Measurements from ENCODE around the gene FKBP15. TPM values are rescaled to one million over a fixed set of nuclear protein-coding genes. Genes with fewer than 3 reads are reported as not detected.

Gene FKBP15
- total and polyA plus RNA-seq, 2 donors (not counting 3 experiments of a cell fraction or from before 2014, with no cell fraction given), result 16.8 to 26.8 TPM

GRCh38 chr9:113155911-113156588 is 65.0 kb downstream of the FKBP15 start:
- H3K4me3 ChIP-seq (replicated peaks in 1 of 3; ENCODE audit: insufficient read depth in 1 of 3, low read depth in 1 of 3, low read length in 3 of 3), result no peak overlapping the region
- no peak overlapping the region for H3K9ac ChIP-seq (replicated peaks; ENCODE audit: extremely low read depth, insufficient read depth, low read length)
- TF ChIP-seq MYC (IDR thresholded peaks at IDR 0.05; ENCODE audit: low read depth, low read length) (no peak), EZH2 (IDR thresholded peaks at IDR 0.05; ENCODE audit: borderline replicate concordance, low read depth, low read length, severe bottlenecking) (no peak)
- no peak for DNase-seq (ENCODE audit: low read depth, low spot score)
- no peak overlapping the region for H2AFZ ChIP-seq (ENCODE audit: low read depth, low read length)
- no peaks in the 10 kb centered on the region for H3K4me1 ChIP-seq (ENCODE audit: control insufficient read depth, extremely low read depth, insufficient read depth, low read length)
- peaks cover 0 to under 1% of the 10 kb centered on the region in 2 experiments for H3K36me3 ChIP-seq (ENCODE audit: control insufficient read depth in 2 of 2, extremely low read depth in 1 of 2, insufficient read depth in 2 of 2, low read length in 2 of 2)
- intact Hi-C loops (cut with micrococcal nuclease) (loop anchor here (10.0 kb wide), 1 partner anchor 101 kb away; the partner anchor contains the start of gene ZFP37), dilution Hi-C loops (cut with MboI; ENCODE audit: extremely low pct_ligation_motif_present, low sequenced_read_pairs) (no loop called here)
- H3K79me2 ChIP-seq (ENCODE audit: control insufficient read depth, insufficient read depth, low read length), result no peaks in the 10 kb centered on the region
- no peak overlapping the region for H3K4me2 ChIP-seq (ENCODE audit: insufficient read depth, low read length)
- FAIRE-seq, result no peak
- no TSS peak for BruUV-seq (replicated peaks)
- no peaks in the 10 kb centered on the region for H3K27me3 ChIP-seq (ENCODE audit: control insufficient read depth in 2 of 2, insufficient read depth in 2 of 2, low read length in 2 of 2)
- ChIA-PET CTCF (no interaction called here), POLR2A (no interaction called here)
- H4K20me1 ChIP-seq (replicated peaks; ENCODE audit: control insufficient read depth, extremely low read depth, insufficient read depth, low read length), result no peaks in the 10 kb centered on the region
- no peaks in the 10 kb centered on the region for H3K9me3 ChIP-seq (replicated peaks; ENCODE audit: control insufficient read depth, insufficient read depth, low read length)
- H3K9me1 ChIP-seq (replicated peaks; ENCODE audit: control insufficient read depth, extremely low read depth, insufficient read depth, low read length), result no peaks in the 10 kb centered on the region
- no peak overlapping the region for H3K27ac ChIP-seq (ENCODE audit: insufficient read depth, low read depth, low read length)

- intact Hi-C loops (cut with micrococcal nuclease), result loop anchor here (10.0 kb wide), 1 partner anchor 100 kb away; the partner anchor contains the start of gene ZFP37
- no peak for FAIRE-seq
- no peak for DNase-seq (ENCODE audit: low read depth, low spot score)
- Histone ChIP-seq H3K9me3 (replicated peaks; ENCODE audit: control insufficient read depth, insufficient read depth, low read length) (no peaks in the 10 kb centered on the region), H3K79me2 (ENCODE audit: control insufficient read depth, insufficient read depth, low read length) (no peaks in the 10 kb centered on the region), H3K36me3 (ENCODE audit: control insufficient read depth in 2 of 2, extremely low read depth in 1 of 2, insufficient read depth in 2 of 2, low read length in 2 of 2) (no peaks in the 10 kb centered on the region), H3K9ac (replicated peaks; ENCODE audit: extremely low read depth, insufficient read depth, low read length) (no peak overlapping the region), H3K27ac (ENCODE audit: insufficient read depth, low read depth, low read length) (no peak overlapping the region), H3K4me2 (ENCODE audit: insufficient read depth, low read length) (no peak overlapping the region), H3K4me3 (replicated peaks in 1 of 3; ENCODE audit: insufficient read depth in 1 of 3, low read depth in 1 of 3, low read length in 3 of 3) (no peak overlapping the region), H3K27me3 (ENCODE audit: control insufficient read depth in 2 of 2, insufficient read depth in 2 of 2, low read length in 2 of 2) (no peaks in the 10 kb centered on the region), H3K9me1 (replicated peaks; ENCODE audit: control insufficient read depth, extremely low read depth, insufficient read depth, low read length) (no peaks in the 10 kb centered on the region), H4K20me1 (replicated peaks; ENCODE audit: control insufficient read depth, extremely low read depth, insufficient read depth, low read length) (no peaks in the 10 kb centered on the region), H3K4me1 (ENCODE audit: control insufficient read depth, extremely low read depth, insufficient read depth, low read length) (no peaks in the 10 kb centered on the region), H2AFZ (ENCODE audit: low read depth, low read length) (no peak overlapping the region)
- dilution Hi-C loops (cut with MboI; ENCODE audit: extremely low pct_ligation_motif_present, low sequenced_read_pairs), result no loop called here
- POLR2A ChIA-PET, result no interaction called here
- BruUV-seq (replicated peaks), result no TSS peak
- TF ChIP-seq CTCF (IDR thresholded peaks at IDR 0.05; ENCODE audit: extremely low read depth in 1 of 2, insufficient read depth in 1 of 2, low read depth in 1 of 2, low read length in 2 of 2) (no peak), POLR2AphosphoS5 (IDR thresholded peaks at IDR 0.05; ENCODE audit: insufficient read depth, low read depth, low read length) (no peak), MAX (IDR thresholded peaks at IDR 0.05; ENCODE audit: insufficient read depth, insufficient read length) (no peak), POLR2A (IDR thresholded peaks at IDR 0.05; ENCODE audit: low read depth, low read length) (no peak), JUN (IDR thresholded peaks at IDR 0.05; ENCODE audit: borderline replicate concordance, insufficient read depth, insufficient read length, low read depth) (no peak), MYC (IDR thresholded peaks at IDR 0.05; ENCODE audit: low read depth, low read length) (no peak), GATA2 (IDR thresholded peaks at IDR 0.05; ENCODE audit: insufficient read depth, insufficient read length, low read depth, low read length) (no peak)
- CTCF ChIA-PET, result no interaction called here
These were observed 66.1 kb downstream of the FKBP15 start for GRCh38 chr9:113154946-113155345.

Measured in endothelial cell of umbilical vein (primary cell).